Fibroblast of lung (primary cell): ENCODE results near the gene CELF2.

ENCODE experiments used
- EZH2 ChIP-seq: IDR thresholded peaks from 2 replicates; pipeline ENCODE4 v1.5.1; 2012; ENCODE audit warnings: low read length, control low read depth, mild to moderate bottlenecking; ENCODE audit errors: missing control alignments
- TF ChIP-seq, protein P1 (sequence below), 2 donors: IDR thresholded peaks in 1 of 2; conservative IDR thresholded peaks in 1 of 2; 1 replicate in 1 of 2; 2 replicates in 1 of 2; pipeline ENCODE4 v1.5.1; 2011 to 2012; ENCODE audit warnings: low read length in 2 of 2, control low read depth in 1 of 2, inconsistent platforms in 1 of 2, low read depth in 1 of 2, mild to moderate bottlenecking in 1 of 2

DNA sequence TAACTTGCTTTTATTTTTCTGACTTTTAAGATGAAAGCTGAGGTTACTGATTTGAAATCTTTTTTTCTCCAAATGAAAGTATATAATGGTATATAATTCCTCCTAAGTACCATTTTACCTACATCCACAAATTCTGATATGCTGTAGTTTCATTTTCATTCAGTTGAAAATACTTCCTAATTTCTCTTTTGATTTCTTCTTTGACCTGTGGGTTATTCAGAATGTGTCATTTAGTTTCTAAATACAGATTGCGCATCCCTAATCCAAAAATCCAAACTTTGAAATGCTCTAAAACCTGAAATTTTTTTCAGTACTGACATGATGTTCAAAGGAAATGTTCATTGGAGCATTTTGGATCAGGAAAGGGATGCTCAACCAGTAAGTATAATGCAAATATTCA, 168.7 kb downstream of the CELF2 start:
- TF ChIP-seq, protein P1, sequence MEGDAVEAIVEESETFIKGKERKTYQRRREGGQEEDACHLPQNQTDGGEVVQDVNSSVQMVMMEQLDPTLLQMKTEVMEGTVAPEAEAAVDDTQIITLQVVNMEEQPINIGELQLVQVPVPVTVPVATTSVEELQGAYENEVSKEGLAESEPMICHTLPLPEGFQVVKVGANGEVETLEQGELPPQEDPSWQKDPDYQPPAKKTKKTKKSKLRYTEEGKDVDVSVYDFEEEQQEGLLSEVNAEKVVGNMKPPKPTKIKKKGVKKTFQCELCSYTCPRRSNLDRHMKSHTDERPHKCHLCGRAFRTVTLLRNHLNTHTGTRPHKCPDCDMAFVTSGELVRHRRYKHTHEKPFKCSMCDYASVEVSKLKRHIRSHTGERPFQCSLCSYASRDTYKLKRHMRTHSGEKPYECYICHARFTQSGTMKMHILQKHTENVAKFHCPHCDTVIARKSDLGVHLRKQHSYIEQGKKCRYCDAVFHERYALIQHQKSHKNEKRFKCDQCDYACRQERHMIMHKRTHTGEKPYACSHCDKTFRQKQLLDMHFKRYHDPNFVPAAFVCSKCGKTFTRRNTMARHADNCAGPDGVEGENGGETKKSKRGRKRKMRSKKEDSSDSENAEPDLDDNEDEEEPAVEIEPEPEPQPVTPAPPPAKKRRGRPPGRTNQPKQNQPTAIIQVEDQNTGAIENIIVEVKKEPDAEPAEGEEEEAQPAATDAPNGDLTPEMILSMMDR (conservative IDR thresholded peaks at IDR 0.05 in 1 of 2, IDR thresholded peaks at IDR 0.05 in 1 of 2; ENCODE audit: low read depth in 1 of 2, low read length in 2 of 2) = no peak
- TF ChIP-seq EZH2 = no peak
